Measurements from ENCODE around the gene BPIFA3. TPM values are rescaled to one million over a fixed set of nuclear protein-coding genes. Genes with fewer than 3 reads are reported as not detected.

Gene BPIFA3
- total RNA-seq, 6 experiments from 2014 or later = not detected

DNA sequence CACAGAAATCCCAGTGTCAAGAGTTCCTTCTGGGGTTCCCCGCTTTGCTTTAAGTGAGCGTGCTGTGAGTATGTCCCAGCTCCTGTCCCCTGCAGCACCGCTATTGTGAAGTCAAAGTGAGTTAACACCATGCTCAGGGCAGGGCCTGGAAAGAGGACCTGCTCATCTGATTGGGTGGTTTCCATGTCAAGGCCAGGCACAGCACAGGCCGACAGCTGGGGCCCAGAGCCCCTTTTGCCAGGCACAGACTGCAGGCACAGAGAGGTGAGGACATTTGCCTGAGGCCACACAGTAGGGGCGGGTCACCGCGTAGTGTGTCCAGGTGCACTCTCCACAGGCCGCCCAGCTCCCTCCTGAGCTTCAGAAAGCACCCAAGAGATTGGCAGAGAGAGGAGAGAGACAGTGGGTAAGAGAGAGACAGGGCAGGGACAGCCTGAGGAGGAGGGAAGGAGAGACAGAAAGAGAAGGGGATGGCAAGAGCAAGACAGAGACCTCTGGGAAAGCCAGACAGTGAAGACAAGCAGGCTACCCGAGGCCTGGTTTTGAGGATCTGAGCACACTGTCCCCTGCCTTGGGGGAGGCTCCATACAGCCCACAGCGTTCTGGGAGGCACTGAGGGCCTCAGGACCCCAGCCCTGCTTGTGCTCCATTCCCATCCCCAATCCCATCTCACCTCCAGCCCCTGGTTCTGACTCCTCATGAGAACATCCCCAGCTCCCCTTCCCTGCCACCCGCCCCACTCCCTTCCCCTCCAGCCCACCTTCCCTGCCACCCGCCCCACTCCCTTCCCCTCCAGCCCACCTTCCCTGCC is 59.4 kb downstream of the BPIFA3 start:
- ATAC-seq (no peak), DNase-seq (peak in 1 of 3 donors; percentile 20)
- Histone ChIP-seq H3K4me1 (no peaks in the 10 kb centered on the region), H3K27ac (no peak overlapping the region), H3K27me3 (no peaks in the 10 kb centered on the region), H3K9me3 (no peaks in the 10 kb centered on the region), H3K4me3 (no peak overlapping the region), H3K36me3 (no peaks in the 10 kb centered on the region)
- no peak for TF ChIP-seq POLR2A (IDR thresholded peaks at IDR 0.05)
- TF ChIP-seq, protein P1, sequence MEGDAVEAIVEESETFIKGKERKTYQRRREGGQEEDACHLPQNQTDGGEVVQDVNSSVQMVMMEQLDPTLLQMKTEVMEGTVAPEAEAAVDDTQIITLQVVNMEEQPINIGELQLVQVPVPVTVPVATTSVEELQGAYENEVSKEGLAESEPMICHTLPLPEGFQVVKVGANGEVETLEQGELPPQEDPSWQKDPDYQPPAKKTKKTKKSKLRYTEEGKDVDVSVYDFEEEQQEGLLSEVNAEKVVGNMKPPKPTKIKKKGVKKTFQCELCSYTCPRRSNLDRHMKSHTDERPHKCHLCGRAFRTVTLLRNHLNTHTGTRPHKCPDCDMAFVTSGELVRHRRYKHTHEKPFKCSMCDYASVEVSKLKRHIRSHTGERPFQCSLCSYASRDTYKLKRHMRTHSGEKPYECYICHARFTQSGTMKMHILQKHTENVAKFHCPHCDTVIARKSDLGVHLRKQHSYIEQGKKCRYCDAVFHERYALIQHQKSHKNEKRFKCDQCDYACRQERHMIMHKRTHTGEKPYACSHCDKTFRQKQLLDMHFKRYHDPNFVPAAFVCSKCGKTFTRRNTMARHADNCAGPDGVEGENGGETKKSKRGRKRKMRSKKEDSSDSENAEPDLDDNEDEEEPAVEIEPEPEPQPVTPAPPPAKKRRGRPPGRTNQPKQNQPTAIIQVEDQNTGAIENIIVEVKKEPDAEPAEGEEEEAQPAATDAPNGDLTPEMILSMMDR (IDR thresholded peaks at IDR 0.05) = no peak
- WGBS (ENCODE audit: insufficient coverage, low coverage, low lambda C conversion rate, missing lambda C conversion rate) = 72% methylated on average over 9 of the region's 12 CpGs
- intact Hi-C loops (cut with DNase I) = no loop called here

Other genes starting within 250 kb of the BPIFA3 start
- gene SUN5, start 212.9 kb upstream of the BPIFA3 start, total RNA-seq = not detected
- under 1 TPM in 1 of 6 experiments, not detected in 5; 0.12 TPM for gene BPIFB2, start 209.6 kb upstream of the BPIFA3 start, total RNA-seq
- gene BPIFB6, start 185.7 kb upstream of the BPIFA3 start, total RNA-seq = not detected
- not detected for gene BPIFB3, start 163.4 kb upstream of the BPIFA3 start, total RNA-seq
- gene BPIFB4, start 137.7 kb upstream of the BPIFA3 start, total RNA-seq = not detected
- not detected for gene BPIFA2, start 49.2 kb upstream of the BPIFA3 start, total RNA-seq
- gene BPIFA1, start 18.6 kb downstream of the BPIFA3 start, total RNA-seq = not detected
- not detected for gene BPIFB1, start 65.9 kb downstream of the BPIFA3 start, total RNA-seq
- 10 to 100 TPM; 10.9 to 21.6 (median 14.0) TPM for gene CDK5RAP1, start 184.2 kb downstream of the BPIFA3 start, total RNA-seq
- gene SNTA1, start 226.4 kb downstream of the BPIFA3 start, total RNA-seq = 10 to 100 TPM in 2 of 6 experiments, 1 to 10 TPM in 4; 6.5 to 13.3 (median 8.1) TPM